Measurements from ENCODE around the gene NFKBIA. TPM values are rescaled to one million over a fixed set of nuclear protein-coding genes. Genes with fewer than 3 reads are reported as not detected.

The NFKBIA gene
- total and polyA plus RNA-seq, 4 donors, result 83.0 to 186 (median 111) TPM

DNA sequence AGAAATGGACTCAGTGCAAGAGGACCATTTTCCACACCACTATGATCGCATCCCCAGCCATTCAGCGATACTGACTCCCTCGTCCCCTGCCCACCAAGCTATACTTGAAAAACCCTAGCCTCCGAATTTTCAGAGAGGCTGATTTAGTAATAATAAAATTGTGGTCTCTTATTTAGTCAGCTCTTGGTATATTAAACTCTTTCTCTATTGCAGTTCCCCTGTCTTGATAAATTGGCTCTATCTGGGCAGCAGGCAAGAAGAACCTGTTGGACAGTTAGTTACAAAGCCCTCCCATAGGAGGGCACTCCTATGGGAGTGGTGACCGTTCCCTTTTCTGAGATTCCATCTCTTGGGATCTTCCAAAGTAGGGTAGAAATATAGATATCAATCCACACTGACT lies 33.6 kb downstream of the NFKBIA start:
- H3K9me3 ChIP-seq (ENCODE audit: control insufficient read depth, low read length), result peaks cover 1% of the 10 kb centered on the region
- H3K27me3 ChIP-seq (ENCODE audit: control insufficient read depth in 1 of 2, insufficient read depth in 2 of 2, low read length in 1 of 2), result no peaks in the 10 kb centered on the region
- no peak overlapping the region for H3K4me3 ChIP-seq (ENCODE audit: low read length in 2 of 2)
- ATAC-seq (ENCODE audit: low FRiP score) (no peak), DNase-seq (no peak)
- WGBS, 2 donors, result 68 to 79% methylated on average over 5 of the region's 5 CpGs
- intact Hi-C loops (cut with DNase I), result no loop called here
- H3K27ac ChIP-seq (ENCODE audit: low read depth in 1 of 2, low read length in 2 of 2), result no peak overlapping the region
- no peaks in the 10 kb centered on the region for H3K4me1 ChIP-seq (ENCODE audit: control insufficient read depth in 1 of 2, insufficient read depth in 2 of 2, low read length in 2 of 2)
- no peaks in the 10 kb centered on the region for H3K36me3 ChIP-seq (ENCODE audit: control insufficient read depth in 1 of 2, insufficient read depth in 2 of 2, low read length in 1 of 2)

DNA sequence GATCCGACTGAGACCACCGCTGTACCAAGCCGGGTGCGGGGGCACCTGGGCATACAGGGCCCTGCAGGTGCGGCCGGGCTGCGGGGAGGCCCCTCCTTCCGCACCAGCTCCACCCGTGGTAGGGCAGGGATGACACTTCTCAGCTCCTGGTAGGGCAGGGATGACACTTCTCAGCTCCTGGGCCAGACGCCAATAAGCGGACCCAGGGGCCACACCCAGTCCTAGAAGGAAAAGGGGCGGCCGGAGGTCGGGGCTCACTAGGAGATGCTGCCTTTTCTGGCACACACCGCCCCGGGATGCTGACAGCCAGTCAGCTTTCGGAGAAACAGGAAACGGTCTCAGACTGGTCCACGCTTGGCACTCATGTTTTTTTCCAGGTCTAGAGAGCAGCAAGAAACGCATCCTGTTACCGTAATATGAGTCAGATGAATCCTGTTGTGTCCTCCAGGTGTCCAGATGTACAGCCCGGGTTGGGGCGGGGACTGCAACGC lies 34.8 kb downstream of the NFKBIA start:
- no peak overlapping the region for H3K27ac ChIP-seq (ENCODE audit: low read depth in 1 of 2, low read length in 2 of 2)
- no peak overlapping the region for H3K4me3 ChIP-seq (ENCODE audit: low read length in 2 of 2)
- ATAC-seq (ENCODE audit: low FRiP score) (no peak), DNase-seq (peak; percentile 42 to 73)
- no peaks in the 10 kb centered on the region for H3K4me1 ChIP-seq (ENCODE audit: control insufficient read depth in 1 of 2, insufficient read depth in 2 of 2, low read length in 2 of 2)
- H3K36me3 ChIP-seq (ENCODE audit: control insufficient read depth in 1 of 2, insufficient read depth in 2 of 2, low read length in 1 of 2), result no peaks in the 10 kb centered on the region
- H3K27me3 ChIP-seq (ENCODE audit: control insufficient read depth in 1 of 2, insufficient read depth in 2 of 2, low read length in 1 of 2), result no peaks in the 10 kb centered on the region
- H3K9me3 ChIP-seq (ENCODE audit: control insufficient read depth, low read length), result peaks cover 1% of the 10 kb centered on the region
- intact Hi-C loops (cut with DNase I), result no loop called here
- WGBS, 2 donors, result 81 to 84% methylated on average over 24 of the region's 24 CpGs

DNA sequence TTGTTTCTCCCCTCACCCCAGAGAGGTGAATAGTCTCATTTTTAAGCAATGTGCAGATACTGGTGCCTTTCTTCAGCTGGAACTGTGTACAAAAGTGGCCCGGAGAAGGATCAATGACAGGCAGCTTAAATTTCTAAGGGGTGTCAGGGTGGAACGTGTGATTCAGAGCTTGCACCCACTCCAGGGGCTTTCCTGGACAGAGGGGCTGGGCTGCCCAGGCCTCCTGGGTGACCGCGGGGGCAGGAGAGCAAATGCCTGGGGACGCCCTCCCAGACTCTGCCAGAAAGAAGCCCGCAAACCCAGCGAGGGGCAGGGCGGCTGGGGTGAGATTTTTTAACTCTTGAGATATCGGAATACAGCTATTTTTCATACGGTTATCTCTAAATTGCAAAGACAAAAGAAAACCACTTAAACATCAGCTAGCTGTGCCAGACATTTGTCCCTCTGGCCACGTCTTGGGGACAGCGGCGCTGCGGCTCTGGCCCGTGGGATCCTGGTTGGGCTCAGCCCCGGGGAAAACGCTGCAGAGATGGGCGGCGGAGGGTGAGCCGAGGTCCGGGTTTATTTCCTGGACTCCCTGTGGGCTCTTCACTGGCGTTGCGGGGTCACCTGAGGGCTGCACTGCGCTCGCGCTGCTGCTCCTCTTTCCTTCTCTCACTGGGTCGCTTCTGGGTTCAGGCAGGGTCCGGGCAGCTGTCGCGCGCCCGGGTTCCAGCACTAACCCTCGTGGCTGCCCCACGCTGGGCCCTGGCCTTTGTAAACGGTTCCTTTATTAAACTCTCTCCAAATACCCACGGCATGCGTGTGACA lies 35.8 kb downstream of the NFKBIA start:
- Histone ChIP-seq H3K27ac (ENCODE audit: low read depth in 1 of 2, low read length in 2 of 2) (no peak overlapping the region), H3K36me3 (ENCODE audit: control insufficient read depth in 1 of 2, insufficient read depth in 2 of 2, low read length in 1 of 2) (no peaks in the 10 kb centered on the region), H3K9me3 (ENCODE audit: control insufficient read depth, low read length) (peaks cover 1% of the 10 kb centered on the region), H3K4me1 (ENCODE audit: control insufficient read depth in 1 of 2, insufficient read depth in 2 of 2, low read length in 2 of 2) (no peaks in the 10 kb centered on the region), H3K4me3 (ENCODE audit: low read length in 2 of 2) (no peak overlapping the region), H3K27me3 (ENCODE audit: control insufficient read depth in 1 of 2, insufficient read depth in 2 of 2, low read length in 1 of 2) (no peaks in the 10 kb centered on the region)
- no peak for ATAC-seq (ENCODE audit: low FRiP score)
- 33 to 35% methylated on average over 35 to 37 of the region's 37 CpGs for WGBS, 2 donors
- peak; percentile 43 to 77 for DNase-seq
- intact Hi-C loops (cut with DNase I), result no loop called here

DNA sequence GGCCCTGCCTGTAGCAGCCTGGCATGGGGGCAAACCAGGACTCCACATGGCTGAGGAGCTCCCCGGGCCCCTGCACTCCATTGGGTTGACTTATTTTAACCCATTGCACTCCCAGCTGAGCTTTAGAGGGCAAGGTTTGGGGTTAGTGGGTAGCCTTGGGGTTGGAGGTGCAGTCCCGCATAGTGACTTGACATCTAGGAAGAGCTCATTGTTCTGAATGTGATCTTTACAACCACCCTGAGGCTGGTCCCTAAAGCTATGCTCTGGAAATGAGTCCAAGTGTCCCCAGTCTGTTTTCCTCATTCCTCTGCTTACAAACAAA lies 36.4 kb downstream of the NFKBIA start:
- Histone ChIP-seq H3K4me3 (ENCODE audit: low read length in 2 of 2) (no peak overlapping the region), H3K36me3 (ENCODE audit: control insufficient read depth in 1 of 2, insufficient read depth in 2 of 2, low read length in 1 of 2) (no peaks in the 10 kb centered on the region), H3K27me3 (ENCODE audit: control insufficient read depth in 1 of 2, insufficient read depth in 2 of 2, low read length in 1 of 2) (no peaks in the 10 kb centered on the region), H3K9me3 (ENCODE audit: control insufficient read depth, low read length) (peaks cover 1% of the 10 kb centered on the region), H3K27ac (ENCODE audit: low read depth in 1 of 2, low read length in 2 of 2) (no peak overlapping the region), H3K4me1 (ENCODE audit: control insufficient read depth in 1 of 2, insufficient read depth in 2 of 2, low read length in 2 of 2) (no peaks in the 10 kb centered on the region)
- 50 to 56% methylated on average over 2 of the region's 2 CpGs for WGBS, 2 donors
- ATAC-seq (ENCODE audit: low FRiP score) (no peak), DNase-seq (no peak)
- intact Hi-C loops (cut with DNase I), result no loop called here

DNA sequence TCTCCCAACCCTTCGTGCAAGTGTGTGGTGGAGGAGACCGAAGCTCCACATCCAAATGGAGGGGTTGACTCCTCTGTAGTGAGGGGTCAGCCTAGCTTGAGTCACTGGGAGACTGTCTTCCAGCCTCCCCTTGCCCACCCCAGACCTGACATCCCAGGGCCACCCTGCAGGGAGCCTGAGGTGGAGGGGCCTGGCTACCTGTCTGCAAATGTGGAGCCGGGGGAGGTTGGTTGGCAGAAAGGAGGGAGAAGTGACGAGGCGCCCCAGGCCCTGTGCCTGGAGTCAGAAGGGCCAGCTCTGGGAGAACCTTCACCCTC lies 37.5 kb downstream of the NFKBIA start:
- 97 to 100% methylated on average over 5 of the region's 5 CpGs for WGBS, 2 donors
- no peaks in the 10 kb centered on the region for H3K27me3 ChIP-seq (ENCODE audit: control insufficient read depth in 1 of 2, insufficient read depth in 2 of 2, low read length in 1 of 2)
- intact Hi-C loops (cut with DNase I), result no loop called here
- H3K27ac ChIP-seq (ENCODE audit: low read depth in 1 of 2, low read length in 2 of 2), result no peak overlapping the region
- DNase-seq (peak; percentile 39 to 47), ATAC-seq (ENCODE audit: low FRiP score) (no peak)
- no peaks in the 10 kb centered on the region for H3K4me1 ChIP-seq (ENCODE audit: control insufficient read depth in 1 of 2, insufficient read depth in 2 of 2, low read length in 2 of 2)
- H3K4me3 ChIP-seq (ENCODE audit: low read length in 2 of 2), result no peak overlapping the region
- no peaks in the 10 kb centered on the region for H3K36me3 ChIP-seq (ENCODE audit: control insufficient read depth in 1 of 2, insufficient read depth in 2 of 2, low read length in 1 of 2)
- H3K9me3 ChIP-seq (ENCODE audit: control insufficient read depth, low read length), result peaks cover 1% of the 10 kb centered on the region

DNA sequence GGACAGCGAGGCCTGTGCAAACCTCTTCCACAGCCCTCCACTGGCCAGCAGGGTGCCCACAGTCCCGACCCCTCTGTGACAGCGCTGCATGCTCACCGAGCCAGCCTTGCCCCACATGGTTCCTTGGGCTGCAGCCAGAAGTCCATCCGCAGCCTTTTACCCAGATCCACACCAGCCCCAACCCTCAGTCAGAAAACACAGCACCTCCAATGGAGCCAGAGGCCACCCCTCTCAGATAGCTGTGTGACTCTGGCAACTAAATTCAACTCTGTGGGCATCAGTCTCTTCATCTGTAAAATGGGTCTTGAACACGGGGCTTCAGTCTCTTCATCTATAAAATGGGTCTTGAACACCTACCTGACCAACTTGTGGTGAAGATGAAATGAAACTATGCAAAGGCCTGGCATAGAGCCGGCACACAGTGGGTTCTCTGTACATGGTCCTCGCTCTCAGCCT lies 38.0 kb downstream of the NFKBIA start:
- 94 to 97% methylated on average over 8 of the region's 8 CpGs for WGBS, 2 donors
- Histone ChIP-seq H3K27me3 (ENCODE audit: control insufficient read depth in 1 of 2, insufficient read depth in 2 of 2, low read length in 1 of 2) (no peaks in the 10 kb centered on the region), H3K27ac (ENCODE audit: low read depth in 1 of 2, low read length in 2 of 2) (no peak overlapping the region), H3K4me1 (ENCODE audit: control insufficient read depth in 1 of 2, insufficient read depth in 2 of 2, low read length in 2 of 2) (no peaks in the 10 kb centered on the region), H3K36me3 (ENCODE audit: control insufficient read depth in 1 of 2, insufficient read depth in 2 of 2, low read length in 1 of 2) (no peaks in the 10 kb centered on the region), H3K9me3 (ENCODE audit: control insufficient read depth, low read length) (peaks cover 1% of the 10 kb centered on the region), H3K4me3 (ENCODE audit: low read length in 2 of 2) (no peak overlapping the region)
- intact Hi-C loops (cut with DNase I), result no loop called here
- peak; percentile 29 to 76 for DNase-seq
- ATAC-seq (ENCODE audit: low FRiP score), result no peak

DNA sequence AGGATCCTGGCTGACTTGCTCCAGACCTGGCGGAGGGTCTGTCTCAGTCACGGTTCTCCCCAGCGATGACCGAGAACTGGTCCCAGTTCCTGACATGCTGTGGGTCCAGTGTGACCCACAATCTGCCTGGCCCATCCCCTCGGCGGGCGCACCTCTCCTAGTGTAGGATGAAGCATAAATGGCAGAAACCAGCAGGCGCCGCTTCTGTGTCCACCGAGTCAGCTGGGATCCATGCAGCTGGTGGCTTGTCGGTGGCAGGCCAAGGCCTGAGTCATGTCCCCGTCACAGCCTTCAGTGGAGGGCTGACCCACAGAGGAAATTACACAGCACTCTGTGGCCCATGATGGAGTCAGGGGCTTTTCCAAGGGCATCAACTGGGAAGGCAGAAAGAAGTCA lies 38.5 kb downstream of the NFKBIA start:
- 81 to 83% methylated on average over 12 of the region's 12 CpGs for WGBS, 2 donors
- DNase-seq (peak; percentile 85), ATAC-seq (ENCODE audit: low FRiP score) (peak; percentile 16)
- Histone ChIP-seq H3K36me3 (ENCODE audit: control insufficient read depth in 1 of 2, insufficient read depth in 2 of 2, low read length in 1 of 2) (no peaks in the 10 kb centered on the region), H3K27me3 (ENCODE audit: control insufficient read depth in 1 of 2, insufficient read depth in 2 of 2, low read length in 1 of 2) (no peaks in the 10 kb centered on the region), H3K4me1 (ENCODE audit: control insufficient read depth in 1 of 2, insufficient read depth in 2 of 2, low read length in 2 of 2) (no peaks in the 10 kb centered on the region), H3K9me3 (ENCODE audit: control insufficient read depth, low read length) (no peaks in the 10 kb centered on the region), H3K4me3 (ENCODE audit: low read length in 2 of 2) (no peak overlapping the region), H3K27ac (ENCODE audit: low read depth in 1 of 2, low read length in 2 of 2) (peak overlapping the region in 1 of 2 donors; percentile 34)
- intact Hi-C loops (cut with DNase I), result no loop called here

DNA sequence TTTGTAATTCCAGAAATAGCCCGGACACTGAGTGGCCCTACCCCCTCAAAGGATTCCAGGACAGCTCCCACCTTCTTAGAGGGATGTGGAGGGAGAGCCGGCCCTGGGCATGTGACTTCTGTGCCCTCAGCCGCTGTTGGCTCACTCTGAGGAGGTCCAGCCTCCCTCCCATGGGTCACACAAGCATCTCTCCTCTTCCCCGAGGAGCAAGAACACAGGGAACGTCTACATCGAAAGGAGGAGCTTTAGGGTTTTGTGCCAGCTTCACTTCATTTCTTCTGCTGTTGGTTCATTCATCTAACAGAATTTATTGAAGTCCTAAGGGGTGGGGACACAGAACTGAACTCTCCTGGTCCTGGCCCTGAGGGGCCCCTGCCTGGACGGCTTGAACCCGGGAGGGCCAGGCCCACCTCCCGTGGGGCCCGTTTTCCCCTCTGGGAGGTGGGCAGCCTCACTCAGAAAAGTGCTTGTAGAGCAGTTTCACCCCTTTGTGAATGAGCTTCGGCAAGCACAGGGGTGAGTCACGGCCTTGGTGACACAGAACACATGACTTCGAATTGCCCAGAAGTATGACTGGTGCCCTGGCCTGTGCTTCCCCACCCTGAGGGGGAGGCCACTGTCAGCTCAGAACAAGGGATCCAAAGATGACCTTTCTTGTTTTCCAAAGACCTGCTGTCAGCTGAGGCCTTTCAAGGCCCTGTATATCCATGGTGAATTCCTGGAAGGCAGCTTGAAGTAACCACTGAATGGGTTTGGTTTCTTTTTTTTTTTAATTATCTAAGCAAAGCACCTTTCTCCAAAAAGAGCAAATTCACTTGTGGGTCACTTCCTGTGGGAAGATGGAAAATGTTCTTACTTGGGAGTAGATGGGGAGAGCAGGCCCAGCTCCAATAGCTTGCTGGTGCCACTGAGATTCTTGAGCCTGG lies 39.2 kb downstream of the NFKBIA start:
- H3K9me3 ChIP-seq (ENCODE audit: control insufficient read depth, low read length), result no peaks in the 10 kb centered on the region
- intact Hi-C loops (cut with DNase I), result no loop called here
- H3K36me3 ChIP-seq (ENCODE audit: control insufficient read depth in 1 of 2, insufficient read depth in 2 of 2, low read length in 1 of 2), result no peaks in the 10 kb centered on the region
- peak overlapping the region in 1 of 2 donors; percentile 55 for H3K27ac ChIP-seq (ENCODE audit: low read depth in 1 of 2, low read length in 2 of 2)
- DNase-seq, result peak; percentile 92 to 94
- peak; percentile 86 for ATAC-seq (ENCODE audit: low FRiP score)
- no peaks in the 10 kb centered on the region for H3K27me3 ChIP-seq (ENCODE audit: control insufficient read depth in 1 of 2, insufficient read depth in 2 of 2, low read length in 1 of 2)
- no peak overlapping the region for H3K4me3 ChIP-seq (ENCODE audit: low read length in 2 of 2)
- no peaks in the 10 kb centered on the region for H3K4me1 ChIP-seq (ENCODE audit: control insufficient read depth in 1 of 2, insufficient read depth in 2 of 2, low read length in 2 of 2)
- WGBS, 2 donors, result 55 to 58% methylated on average over 13 of the region's 13 CpGs
